ENCODE measurements around the gene PDE4D.
"Not testable (repeated sequence)": the region's sequence is repeated elsewhere in the genome, so short reads cannot be mapped to it uniquely, and the experiment has no call there.

PDE4D gene

GRCh38 chr5:59496524-59497134 lies 396.9 kb downstream of the PDE4D start:
- no peak for DNase-seq

- no peak for DNase-seq
Measured at GRCh38 chr5:59491945-59492344, 401.6 kb downstream of the PDE4D start.

- no peak for DNase-seq
Measured at GRCh38 chr5:59489551-59489950, 404.0 kb downstream of the PDE4D start.

GRCh38 chr5:59487772-59488729 lies 405.5 kb downstream of the PDE4D start:
- no peak for DNase-seq

- no peak for DNase-seq
Measured at GRCh38 chr5:59487068-59487686, 406.3 kb downstream of the PDE4D start.

- no peak for DNase-seq
Measured at GRCh38 chr5:59486508-59486907, 407.0 kb downstream of the PDE4D start.

GRCh38 chr5:59485629-59486439 lies 407.7 kb downstream of the PDE4D start:
- no peak for DNase-seq

GRCh38 chr5:59485107-59485506 lies 408.4 kb downstream of the PDE4D start:
- DNase-seq = no peak

GRCh38 chr5:59484618-59485017 lies 408.9 kb downstream of the PDE4D start:
- no peak for DNase-seq

- no peak for DNase-seq
Measured at GRCh38 chr5:59483971-59484472, 409.5 kb downstream of the PDE4D start.

- no peak for DNase-seq
Measured at GRCh38 chr5:59479086-59479485, 414.4 kb downstream of the PDE4D start.

- no peak for DNase-seq
Measured at GRCh38 chr5:59474324-59474723, 419.2 kb downstream of the PDE4D start.

GRCh38 chr5:59473611-59474010 lies 419.9 kb downstream of the PDE4D start:
- DNase-seq = no peak

- no peak for DNase-seq
Measured at GRCh38 chr5:59471463-59471862, 422.1 kb downstream of the PDE4D start.

GRCh38 chr5:59467969-59468368 lies 425.6 kb downstream of the PDE4D start:
- no peak for DNase-seq

GRCh38 chr5:59466271-59466670 lies 427.3 kb downstream of the PDE4D start:
- no peak for DNase-seq

GRCh38 chr5:59464969-59465368 lies 428.6 kb downstream of the PDE4D start:
- DNase-seq = no peak

GRCh38 chr5:59463618-59464166 lies 429.8 kb downstream of the PDE4D start:
- DNase-seq = not testable (repeated sequence)

GRCh38 chr5:59462956-59463355 lies 430.6 kb downstream of the PDE4D start:
- DNase-seq = no peak

GRCh38 chr5:59460368-59461153 lies 433.0 kb downstream of the PDE4D start:
- DNase-seq = no peak

- no peak for DNase-seq
Measured at GRCh38 chr5:59458966-59459729, 434.4 kb downstream of the PDE4D start.

All from NCI-H748 treated with DMSO at 0.1 percent for 48 hours (cell line).